GM12872 (cell line): ENCODE data around the gene C10orf143.

Experiments used
- CTCF ChIP-seq: IDR thresholded peaks from 3 replicates; pipeline ENCODE4 v1.5.1; 2011; ENCODE audit warnings: low read depth, mild to moderate bottlenecking, low read length, moderate library complexity; ENCODE audit not compliant: insufficient read depth

C10orf143 gene

GRCh38 chr10:130074639-130075038, 36.0 kb downstream of the C10orf143 start:
- TF ChIP-seq CTCF, result no peak

GRCh38 chr10:130073912-130074311, 36.7 kb downstream of the C10orf143 start:
- TF ChIP-seq CTCF, result no peak

DNA sequence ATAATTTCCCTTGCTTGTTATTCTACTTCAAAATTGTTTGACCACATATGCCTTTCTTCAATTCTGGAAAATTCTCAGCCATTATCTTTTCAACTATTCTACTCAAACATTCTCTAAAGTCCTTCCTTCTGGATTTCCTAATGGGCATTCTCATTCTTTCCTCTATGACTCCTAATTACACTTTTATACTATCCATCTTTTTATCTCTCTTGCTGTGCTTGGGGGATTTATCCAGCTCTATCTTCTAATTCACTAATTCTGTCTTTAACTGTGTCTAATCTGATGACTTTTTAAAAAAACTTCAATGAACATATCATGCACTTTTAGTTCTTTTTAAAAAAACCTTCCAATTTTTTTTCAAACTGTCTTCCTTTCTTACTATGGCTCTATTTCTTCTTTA, 38.4 kb downstream of the C10orf143 start:
- no peak for TF ChIP-seq CTCF

- no peak for TF ChIP-seq CTCF
Measured at GRCh38 chr10:130067893-130068292, 42.7 kb downstream of the C10orf143 start.

GRCh38 chr10:130066743-130067142, 43.9 kb downstream of the C10orf143 start:
- no peak for TF ChIP-seq CTCF

- no peak for TF ChIP-seq CTCF
Measured at GRCh38 chr10:130065251-130065650, 45.4 kb downstream of the C10orf143 start.

- no peak for TF ChIP-seq CTCF
Measured at GRCh38 chr10:130064783-130065182, 45.8 kb downstream of the C10orf143 start.

DNA sequence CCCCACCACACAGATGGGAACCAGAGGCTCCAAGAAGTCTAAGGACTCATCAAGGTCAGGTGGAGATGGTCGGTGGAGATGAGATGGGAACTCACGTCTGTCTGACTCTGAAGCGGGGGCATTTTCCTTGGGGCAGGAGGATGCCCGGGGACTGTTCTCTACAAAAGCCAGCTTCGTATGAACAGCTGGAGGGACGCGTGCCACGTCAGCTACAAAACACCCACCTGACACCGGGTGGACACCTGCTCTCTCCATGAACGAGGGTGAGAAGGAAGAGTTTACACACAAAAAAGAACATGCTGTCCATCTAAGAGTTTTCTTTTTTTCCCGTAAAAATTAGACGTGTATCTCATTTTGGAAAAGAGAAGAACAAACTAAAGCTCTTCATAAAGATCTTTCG, 47.7 kb downstream of the C10orf143 start:
- TF ChIP-seq CTCF, result no peak
